ENCODE data around the gene TTLL4. TPM values are rescaled to one million over a fixed set of nuclear protein-coding genes. Genes with fewer than 3 reads are reported as not detected.

Gene TTLL4
- total and polyA plus RNA-seq, 2 donors (not counting 1 experiment from before 2014, with no cell fraction given): 21.2 to 33.8 TPM

GRCh38 chr2:218781691-218782527 lies 71.3 kb downstream of the TTLL4 start, which contains the start of gene CYP27A1:
TSS of gene CYP27A1 (plus strand) at chr2:218782147. CDS start at chr2:218782183, 36 bp downstream.
- Histone ChIP-seq H3K4me1 (ENCODE audit: control insufficient read depth in 2 of 2, insufficient read depth in 2 of 2, low read length in 2 of 2) (peaks cover 6 to 11% of the 10 kb centered on the region in 2 donors), H3K9ac (ENCODE audit: low read length) (no peak within 1 kb of the TSS), H3K4me3 (ENCODE audit: control extremely low read depth in 1 of 5, extremely low read depth in 1 of 5, insufficient read depth in 1 of 5, low read depth in 2 of 5, low read length in 4 of 5) (no peak within 1 kb of the TSS), H3K9me3 (ENCODE audit: control extremely low read depth in 1 of 3, control insufficient read depth in 2 of 3, insufficient read depth in 1 of 3, low read length in 2 of 3) (peaks cover 0 to 14% (median 4%) of the 10 kb centered on the region in 3 donors), H3K36me3 (replicated peaks in 1 of 2; ENCODE audit: control extremely low read depth in 1 of 2, control insufficient read depth in 1 of 2, extremely low read depth in 1 of 2, insufficient read depth in 2 of 2, low read length in 1 of 2) (no peaks in the 10 kb centered on the region), H3K79me2 (ENCODE audit: control insufficient read depth, insufficient read depth, low read length) (no peaks in the 10 kb centered on the region), H3K4me2 (replicated peaks; ENCODE audit: low read depth, low read length, poor library complexity, severe bottlenecking) (peak within 1 kb of the TSS; percentile 51), H4K20me1 (ENCODE audit: control insufficient read depth, insufficient read depth, low read length, poor library complexity, severe bottlenecking) (no peaks in the 10 kb centered on the region), H2AFZ (ENCODE audit: insufficient read depth, low read depth, low read length, poor library complexity, severe bottlenecking) (no peak within 1 kb of the TSS), H3K27me3 (replicated peaks in 1 of 4; ENCODE audit: control extremely low read depth in 1 of 4, control insufficient read depth in 3 of 4, insufficient read depth in 4 of 4, low read length in 3 of 4) (peaks cover 0 to 39% (median 16%) of the 10 kb centered on the region in 4 experiments), H3K27ac (ENCODE audit: low read length in 2 of 2) (no peak within 1 kb of the TSS)
- H3K4me1 Mint-ChIP-seq: peaks cover 6% of the 10 kb centered on the region
- 6% methylated on average over 74 of the region's 76 CpGs for WGBS (ENCODE audit: insufficient coverage)
- POLR2A ChIA-PET: no interaction called here
- intact Hi-C loops (cut with micrococcal nuclease): no loop called here
- DNase-seq (no peak), ATAC-seq (ENCODE audit: low read depth) (no peak)
- TF ChIP-seq EZH2 (IDR thresholded peaks at IDR 0.05; ENCODE audit: borderline replicate concordance, insufficient read depth, low read depth, low read length, poor library complexity, severe bottlenecking) (no peak), CTCF (IDR thresholded peaks at IDR 0.05) (no peak)
- no peak within 1 kb of the TSS for H3K4me3 Mint-ChIP-seq
- peaks cover 52% of the 10 kb centered on the region for H3K27me3 Mint-ChIP-seq
- peaks cover 6% of the 10 kb centered on the region for H3K9me3 Mint-ChIP-seq (ENCODE audit: insufficient read depth)
- no peak within 1 kb of the TSS for H3K27ac Mint-ChIP-seq
- CTCF ChIA-PET: no interaction called here

GRCh38 chr2:218782528-218782844 lies 71.9 kb downstream of the TTLL4 start:
- Mint-ChIP-seq H3K4me3 (no peak overlapping the region), H3K27ac (no peak overlapping the region), H3K27me3 (peaks cover 48% of the 10 kb centered on the region), H3K4me1 (peaks cover 6% of the 10 kb centered on the region), H3K9me3 (ENCODE audit: insufficient read depth) (peaks cover under 1% of the 10 kb centered on the region)
- ChIA-PET CTCF (no interaction called here), POLR2A (no interaction called here)
- DNase-seq (no peak), ATAC-seq (ENCODE audit: low read depth) (no peak)
- peaks cover 0 to 39% (median 16%) of the 10 kb centered on the region in 4 experiments for H3K27me3 ChIP-seq (replicated peaks in 1 of 4; ENCODE audit: control extremely low read depth in 1 of 4, control insufficient read depth in 3 of 4, insufficient read depth in 4 of 4, low read length in 3 of 4)
- intact Hi-C loops (cut with micrococcal nuclease): no loop called here
- no peaks in the 10 kb centered on the region for H3K79me2 ChIP-seq (ENCODE audit: control insufficient read depth, insufficient read depth, low read length)
- no peaks in the 10 kb centered on the region for H3K36me3 ChIP-seq (replicated peaks in 1 of 2; ENCODE audit: control extremely low read depth in 1 of 2, control insufficient read depth in 1 of 2, extremely low read depth in 1 of 2, insufficient read depth in 2 of 2, low read length in 1 of 2)
- peaks cover 0 to 8% (median 0%) of the 10 kb centered on the region in 3 donors for H3K9me3 ChIP-seq (ENCODE audit: control extremely low read depth in 1 of 3, control insufficient read depth in 2 of 3, insufficient read depth in 1 of 3, low read length in 2 of 3)
- no peak overlapping the region for H3K27ac ChIP-seq (ENCODE audit: low read length in 2 of 2)
- no peaks in the 10 kb centered on the region for H4K20me1 ChIP-seq (ENCODE audit: control insufficient read depth, insufficient read depth, low read length, poor library complexity, severe bottlenecking)
- H2AFZ ChIP-seq (ENCODE audit: insufficient read depth, low read depth, low read length, poor library complexity, severe bottlenecking): no peak overlapping the region
- no peak for TF ChIP-seq CTCF (IDR thresholded peaks at IDR 0.05)
- no peak for TF ChIP-seq EZH2 (IDR thresholded peaks at IDR 0.05; ENCODE audit: borderline replicate concordance, insufficient read depth, low read depth, low read length, poor library complexity, severe bottlenecking)
- peaks cover 6 to 11% of the 10 kb centered on the region in 2 donors for H3K4me1 ChIP-seq (ENCODE audit: control insufficient read depth in 2 of 2, insufficient read depth in 2 of 2, low read length in 2 of 2)
- no peak overlapping the region for H3K4me2 ChIP-seq (replicated peaks; ENCODE audit: low read depth, low read length, poor library complexity, severe bottlenecking)
- no peak overlapping the region for H3K4me3 ChIP-seq (ENCODE audit: control extremely low read depth in 1 of 5, extremely low read depth in 1 of 5, insufficient read depth in 1 of 5, low read depth in 2 of 5, low read length in 4 of 5)
- no peak overlapping the region for H3K9ac ChIP-seq (ENCODE audit: low read length)
- WGBS (ENCODE audit: insufficient coverage): 50% methylated on average over 4 of the region's 6 CpGs
